ENCODE data around the gene LONP2. TPM values are rescaled to one million over a fixed set of nuclear protein-coding genes. Genes with fewer than 3 reads are reported as not detected.

Gene LONP2
- total and polyA plus RNA-seq, 2 of the 13 experiments (the other 11 are each of a cell fraction or from before 2014, with no cell fraction given), result 39.2 to 63.3 TPM

DNA sequence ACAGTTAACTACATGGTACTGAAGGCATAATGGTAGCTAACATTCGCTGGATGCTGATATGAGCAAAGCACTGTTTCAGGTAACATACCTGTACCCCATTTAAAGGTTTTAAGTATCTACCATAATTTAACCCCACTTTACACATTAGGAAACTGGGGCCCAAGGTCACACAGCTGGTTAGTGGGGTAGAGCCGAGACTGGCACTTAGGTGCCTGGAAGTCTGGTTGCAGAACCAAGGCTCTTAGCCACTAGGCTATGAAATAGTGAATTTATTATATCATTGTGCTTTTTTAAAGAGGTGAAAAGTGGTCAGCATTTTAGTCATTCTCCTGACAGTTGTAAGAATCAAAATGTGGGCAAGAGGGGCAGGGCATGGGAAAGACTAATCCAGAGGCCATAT, 115.9 kb downstream of the LONP2 start:
- H3K9ac ChIP-seq (ENCODE audit: insufficient read depth, low read depth, low read length), result no peak overlapping the region
- ChIA-PET POLR2A (no interaction called here), CTCF (ENCODE audit: low intra/inter-chr PET ratio, low total read pairs) (no interaction called here)
- H3K79me2 ChIP-seq (ENCODE audit: insufficient read depth, low read length), result peaks cover 68% of the 10 kb centered on the region
- H3K4me2 ChIP-seq (ENCODE audit: low read depth, low read length), result no peak overlapping the region
- no peaks in the 10 kb centered on the region for H3K27me3 ChIP-seq (ENCODE audit: control insufficient read depth in 1 of 2, insufficient read depth in 2 of 2, low read length in 2 of 2)
- H4K20me1 ChIP-seq (ENCODE audit: insufficient read depth, low read length), result peaks cover 11% of the 10 kb centered on the region
- BruUV-seq (replicated peaks), result no TSS peak
- H3K27ac ChIP-seq (ENCODE audit: extremely low read length, insufficient read depth, low read length), result no peak overlapping the region
- 94% methylated on average over 2 of the region's 2 CpGs for WGBS (ENCODE audit: low lambda C conversion rate)
- no peak for DNase-seq (ENCODE audit: low spot score)
- no peaks in the 10 kb centered on the region for H3K9me3 ChIP-seq (ENCODE audit: low read length)
- H3K4me1 ChIP-seq (ENCODE audit: insufficient read depth, low read length), result peaks cover 10% of the 10 kb centered on the region
- in situ Hi-C loops (cut with HindIII; ENCODE audit: extremely low pct_ligation_motif_present, low pct_unique_long_range_greater_than_20kb) (loop anchor here (5.0 kb wide), 1 partner anchor 167 kb away; no protein-coding TSS in a partner anchor), intact Hi-C loops (cut with micrococcal nuclease; ENCODE audit: unreplicated experiment) (no loop called here)
- FAIRE-seq, result no peak
- ATAC-seq, result no peak
- no peak for TF ChIP-seq SPEN (CRISPR knock-in tag; IDR thresholded peaks at IDR 0.05; ENCODE audit: low read depth)
- TF ChIP-seq RBM22 (optimal IDR thresholded peaks at IDR 0.05; ENCODE audit: low read length), result peak; percentile 95
- no peak for TF ChIP-seq MAZ (IDR thresholded peaks at IDR 0.05; ENCODE audit: borderline replicate concordance, low read depth, low read length)
- TF ChIP-seq MAZ (CRISPR knock-in tag; IDR thresholded peaks at IDR 0.05; ENCODE audit: low read depth), result no peak
- TF ChIP-seq HOXA5 (CRISPR knock-in tag; IDR thresholded peaks at IDR 0.05), result no peak
- TF ChIP-seq ZNF567 (CRISPR knock-in tag; IDR thresholded peaks at IDR 0.05; ENCODE audit: borderline replicate concordance), result no peak
- peak; percentile 80; the same call in 1 of the 2 replicates for TF ChIP-seq POLR2AphosphoS2 (IDR thresholded peaks at IDR 0.05; ENCODE audit: low read depth, low read length)
- no peak for TF ChIP-seq SNRNP70 (IDR thresholded peaks at IDR 0.05; ENCODE audit: low read depth, low read length)
- H3K4me3 ChIP-seq (replicated peaks in 1 of 3; ENCODE audit: insufficient read depth in 1 of 3, low read depth in 2 of 3, low read length in 3 of 3), result no peak overlapping the region
- peaks cover 7 to 23% of the 10 kb centered on the region in 2 experiments for H3K36me3 ChIP-seq (replicated peaks in 1 of 2; ENCODE audit: control insufficient read depth in 1 of 2, insufficient read depth in 2 of 2, low read length in 2 of 2)
- no peak overlapping the region for H2AFZ ChIP-seq (ENCODE audit: low read length)

DNA sequence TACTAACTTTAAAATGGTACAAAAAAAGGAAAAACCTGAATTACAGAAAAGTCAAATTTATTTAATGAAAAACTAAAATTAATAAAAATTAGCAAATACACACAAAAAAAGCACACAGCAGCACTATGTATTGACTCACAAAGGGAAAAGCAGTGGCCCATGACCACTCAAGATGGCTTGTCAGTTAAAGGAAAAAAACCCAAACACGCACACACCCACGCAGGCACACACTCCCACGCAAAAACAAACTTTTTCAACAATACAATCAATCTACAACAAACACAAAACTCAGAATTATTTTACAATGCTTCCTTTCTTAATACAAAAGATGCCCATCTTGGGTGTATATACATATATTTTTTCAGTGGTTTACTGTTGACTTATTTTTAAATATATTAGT, 116.9 kb downstream of the LONP2 start:
- 0 out of 2 replicates have a peak, but pooled peaks have one; percentile 13 for TF ChIP-seq POLR2AphosphoS5 (IDR thresholded peaks at IDR 0.05; ENCODE audit: low read depth, low read length)
- no peak for TF ChIP-seq ZNF75D (CRISPR knock-in tag; IDR thresholded peaks at IDR 0.05; ENCODE audit: borderline replicate concordance)
- WGBS (ENCODE audit: low lambda C conversion rate), result 97% methylated on average over 3 of the region's 3 CpGs
- no peaks in the 10 kb centered on the region; a peak in 1 of 5 replicates for H3K27me3 ChIP-seq (ENCODE audit: control insufficient read depth in 1 of 2, insufficient read depth in 2 of 2, low read length in 2 of 2)
- H3K4me3 ChIP-seq (replicated peaks in 1 of 3; ENCODE audit: insufficient read depth in 1 of 3, low read depth in 2 of 3, low read length in 3 of 3), result no peak overlapping the region
- POLR2A ChIA-PET, result no interaction called here
- CTCF ChIA-PET (ENCODE audit: low intra/inter-chr PET ratio, low total read pairs), result no interaction called here
- intact Hi-C loops (cut with micrococcal nuclease; ENCODE audit: unreplicated experiment), result no loop called here
- peaks cover 5 to 20% of the 10 kb centered on the region in 2 experiments; a peak in 4 of 5 replicates for H3K36me3 ChIP-seq (replicated peaks in 1 of 2; ENCODE audit: control insufficient read depth in 1 of 2, insufficient read depth in 2 of 2, low read length in 2 of 2)
- no peak overlapping the region for H3K4me2 ChIP-seq (ENCODE audit: low read depth, low read length)
- peaks cover 16% of the 10 kb centered on the region for H3K4me1 ChIP-seq (ENCODE audit: insufficient read depth, low read length)
- peaks cover 18% of the 10 kb centered on the region for H4K20me1 ChIP-seq (ENCODE audit: insufficient read depth, low read length)
- no TSS peak for BruUV-seq (replicated peaks)
- H2AFZ ChIP-seq (ENCODE audit: low read length), result no peak overlapping the region
- DNase-seq (ENCODE audit: low spot score), result no peak
- no peak for ATAC-seq
- H3K9me3 ChIP-seq (ENCODE audit: low read length), result no peaks in the 10 kb centered on the region
- H3K27ac ChIP-seq (ENCODE audit: extremely low read length, insufficient read depth, low read length), result no peak overlapping the region
- H3K79me2 ChIP-seq (ENCODE audit: insufficient read depth, low read length), result peaks cover 74% of the 10 kb centered on the region
- in situ Hi-C loops (cut with HindIII; ENCODE audit: extremely low pct_ligation_motif_present, low pct_unique_long_range_greater_than_20kb), result no loop called here
- H3K9ac ChIP-seq (ENCODE audit: insufficient read depth, low read depth, low read length), result no peak overlapping the region
- FAIRE-seq, result no peak
